Left ventricle myocardium superior (tissue), 1 donor: ENCODE data around the gene AFF3. TPM values are rescaled to one million over a fixed set of nuclear protein-coding genes. Genes with fewer than 3 reads are reported as not detected.

Experiments used
- ATAC-seq: fragments of 200-7000 bp; cut with Tn5 transposase; one replicate; pipeline ENCODE4 v1.9.1; 2020; ENCODE audit warnings: mild to moderate bottlenecking, moderate library complexity
- DNase-seq: peaks from one replicate; pipeline ENCODE4 v3.0.0-alpha.2; 2020
- intact Hi-C: fragments of 100-400 bp; cut with micrococcal nuclease; formaldehyde crosslinking; loops from one replicate; pipeline ENCODE4 v1.11.0; 2022
- total RNA-seq: library from RNA; stranded (reverse); fragmentation: NEBNext Ultra II Directional; extraction: Animal tissue kit (Norgen Biotek cat#: 25700); gene quantifications from one replicate; pipeline ENCODE4 v1.2.1, GENCODE V29; 2021
- donor health status: DM: no; HTN: yes; CAD: no; lungs with severe emphysema.

The AFF3 gene
- total RNA-seq, 1 donor from 2014 or later, result 10.0 TPM

GRCh38 chr2:99600981-99601651 lies 541.3 kb downstream of the AFF3 start:
- intact Hi-C loops, result no loop called here
- ATAC-seq, result no peak
- DNase-seq, result no peak

GRCh38 chr2:99598441-99598840 lies 543.9 kb downstream of the AFF3 start:
- intact Hi-C loops, result no loop called here
- DNase-seq (no peak), ATAC-seq (no peak)

GRCh38 chr2:99597616-99598015 lies 544.8 kb downstream of the AFF3 start:
- intact Hi-C loops, result no loop called here
- no peak for DNase-seq
- no peak for ATAC-seq

GRCh38 chr2:99595373-99595772 lies 547.0 kb downstream of the AFF3 start:
- ATAC-seq (no peak), DNase-seq (no peak)
- intact Hi-C loops, result no loop called here

- intact Hi-C loops, result no loop called here
- DNase-seq, result no peak
- no peak for ATAC-seq
Observed at GRCh38 chr2:99593692-99594427, 548.5 kb downstream of the AFF3 start.

DNA sequence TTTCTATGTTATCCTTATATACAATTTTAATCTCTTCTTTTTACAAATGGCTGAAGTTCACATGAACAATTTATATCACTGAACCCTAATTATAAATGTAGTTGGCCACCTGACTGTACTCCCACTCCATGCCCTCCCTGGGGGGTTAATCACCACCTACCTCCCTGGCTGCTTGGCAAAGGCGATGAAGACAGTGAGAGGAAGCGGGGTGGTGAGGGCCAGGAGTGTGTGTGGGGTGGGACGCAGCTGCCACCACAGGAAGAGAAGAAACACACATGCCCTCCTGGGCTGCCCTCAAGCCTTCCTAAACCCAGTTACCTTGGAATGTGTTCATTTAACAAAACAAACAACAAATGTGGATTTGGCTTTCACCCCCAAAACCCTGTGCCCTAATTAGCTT lies 565.6 kb downstream of the AFF3 start:
- ATAC-seq, result no peak
- intact Hi-C loops, result no loop called here
- no peak for DNase-seq

- peak; percentile 43 for ATAC-seq
- no peak for DNase-seq
- intact Hi-C loops, result no loop called here
Observed at GRCh38 chr2:99573634-99574251, 568.6 kb downstream of the AFF3 start.

- DNase-seq (no peak), ATAC-seq (peak; percentile 45)
- intact Hi-C loops, result no loop called here
Observed at GRCh38 chr2:99572373-99573164, 569.8 kb downstream of the AFF3 start.

GRCh38 chr2:99571954-99572353 lies 570.4 kb downstream of the AFF3 start:
- intact Hi-C loops, result no loop called here
- no peak for ATAC-seq
- no peak for DNase-seq

DNA sequence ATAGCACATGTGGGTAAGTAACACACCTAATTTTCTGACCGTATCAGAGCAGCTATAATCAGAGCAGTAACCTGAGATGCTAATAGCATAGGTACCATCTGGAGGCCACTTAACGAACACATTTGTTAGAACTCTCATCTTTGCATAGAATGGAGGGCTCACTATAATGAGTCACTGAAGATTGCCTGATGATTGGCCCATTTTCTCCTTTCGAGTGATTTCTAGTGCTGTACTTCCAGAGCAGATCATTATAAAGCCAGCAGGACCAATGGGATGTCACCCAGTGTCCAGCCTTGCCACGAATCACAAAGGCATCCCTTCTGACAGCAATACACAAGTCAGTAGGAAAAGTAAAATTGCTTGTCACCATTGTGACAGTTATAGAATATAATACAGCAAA lies 570.9 kb downstream of the AFF3 start:
- intact Hi-C loops, result no loop called here
- ATAC-seq, result no peak
- no peak for DNase-seq

DNA sequence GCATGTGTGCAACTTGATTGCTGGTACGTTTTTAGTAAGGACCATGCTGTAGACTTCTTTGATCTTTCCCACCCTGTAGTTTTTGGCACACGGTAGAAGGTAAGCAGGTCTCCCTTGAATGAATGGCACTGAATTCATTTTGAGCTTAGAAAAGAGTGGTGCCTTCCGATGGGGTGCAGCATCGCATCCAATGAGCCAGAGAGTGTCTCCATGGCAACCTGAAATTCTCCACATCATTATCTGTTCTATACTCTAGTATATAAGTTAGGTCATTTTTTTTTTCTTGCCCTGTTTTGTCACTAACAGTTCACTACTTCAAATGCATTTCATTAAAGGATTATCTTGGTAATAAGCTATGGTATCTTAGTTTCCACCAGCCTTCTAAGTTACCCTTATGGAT lies 571.4 kb downstream of the AFF3 start:
- no peak for ATAC-seq
- intact Hi-C loops, result no loop called here

GRCh38 chr2:99569386-99569785 lies 573.0 kb downstream of the AFF3 start:
- DNase-seq (no peak), ATAC-seq (no peak)
- intact Hi-C loops, result no loop called here

More for the DNA sequence above, 571.4 kb downstream of the AFF3 start:
- DNase-seq, result no peak

DNA sequence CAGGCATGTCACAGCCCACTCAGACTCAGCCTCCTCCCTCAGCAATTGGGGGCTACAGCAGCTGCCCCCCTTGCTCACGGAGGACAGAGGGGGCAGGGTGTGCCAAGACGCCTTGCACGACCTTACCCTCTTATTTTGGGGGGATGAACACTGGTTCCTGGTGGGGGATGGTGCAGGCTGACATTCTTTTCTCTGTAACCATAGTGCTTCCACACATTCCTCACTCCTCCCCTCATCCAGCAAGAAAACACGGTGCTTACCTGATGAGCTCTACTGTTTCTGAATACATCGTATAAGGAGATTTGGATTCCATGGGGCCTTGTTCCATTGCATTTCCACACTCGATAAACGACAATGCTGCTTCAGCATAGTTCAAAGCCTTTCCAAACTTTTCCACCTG lies 577.2 kb downstream of the AFF3 start:
- no peak for DNase-seq
- no peak for ATAC-seq
- intact Hi-C loops, result no loop called here

- DNase-seq, result no peak
- ATAC-seq, result no peak
- intact Hi-C loops, result no loop called here
Observed at GRCh38 chr2:99562516-99562915, 579.9 kb downstream of the AFF3 start.

DNA sequence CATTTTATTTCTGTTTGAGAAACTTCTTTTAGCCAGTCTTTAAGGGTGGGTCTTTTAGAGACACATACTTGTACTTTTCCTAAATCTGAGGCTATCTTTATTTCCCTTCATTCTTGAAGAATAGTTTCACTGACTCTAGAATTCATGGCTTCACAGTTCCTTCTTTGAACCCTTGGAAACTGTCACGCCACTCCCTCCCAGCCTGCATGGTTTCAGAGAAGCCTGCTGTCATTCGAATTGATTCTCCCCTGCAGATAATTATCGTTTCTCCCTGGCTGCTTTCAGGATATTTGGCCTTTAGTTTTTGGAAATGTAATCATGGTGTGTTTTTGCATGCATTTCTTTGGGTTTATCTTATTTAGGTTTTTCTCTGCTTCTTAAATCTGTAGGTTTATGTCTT lies 580.6 kb downstream of the AFF3 start:
- no peak for ATAC-seq
- intact Hi-C loops, result no loop called here
- DNase-seq, result no peak

- ATAC-seq (peak; percentile 97), DNase-seq (peak; percentile 93)
- intact Hi-C loops, result loop anchor here (5.0 kb wide), 1 partner anchor 683 kb away; no protein-coding TSS in a partner anchor
Observed at GRCh38 chr2:99559075-99559662, 583.2 kb downstream of the AFF3 start.

- no peak for ATAC-seq
- intact Hi-C loops, result loop anchor here (5.0 kb wide), 1 partner anchor 687 kb away; no protein-coding TSS in a partner anchor
- DNase-seq, result no peak
Observed at GRCh38 chr2:99555404-99555803, 587.0 kb downstream of the AFF3 start.

GRCh38 chr2:99554871-99555270 lies 587.5 kb downstream of the AFF3 start:
- ATAC-seq (no peak), DNase-seq (no peak)
- intact Hi-C loops, result loop anchor here (5.0 kb wide), 1 partner anchor 687 kb away; no protein-coding TSS in a partner anchor

DNA sequence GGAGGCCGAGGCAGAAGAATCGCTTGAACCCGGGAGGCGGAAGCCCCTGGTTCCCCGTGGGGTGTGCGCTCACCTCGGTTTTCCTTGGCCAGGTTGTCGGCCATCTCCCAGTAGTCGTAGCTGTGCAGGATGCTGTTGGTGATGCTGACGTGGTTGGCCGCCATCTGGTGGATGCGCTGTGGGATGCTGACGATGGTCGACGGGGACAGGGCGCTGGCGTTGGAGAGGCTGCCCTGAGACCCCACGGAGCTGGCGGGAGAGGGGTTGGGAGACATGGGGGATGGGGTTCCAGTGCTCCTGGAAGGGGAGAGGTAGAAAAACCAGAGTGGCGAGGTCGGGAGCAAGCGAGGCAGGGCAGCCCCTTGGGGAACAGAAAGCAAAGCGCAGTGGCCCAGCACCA lies 588.2 kb downstream of the AFF3 start:
- intact Hi-C loops, result no loop called here
- no peak for ATAC-seq

More for the DNA sequence above, 588.2 kb downstream of the AFF3 start:
- no peak for DNase-seq
